Measurements from ENCODE around the gene HOXD8.

Gene HOXD8

DNA sequence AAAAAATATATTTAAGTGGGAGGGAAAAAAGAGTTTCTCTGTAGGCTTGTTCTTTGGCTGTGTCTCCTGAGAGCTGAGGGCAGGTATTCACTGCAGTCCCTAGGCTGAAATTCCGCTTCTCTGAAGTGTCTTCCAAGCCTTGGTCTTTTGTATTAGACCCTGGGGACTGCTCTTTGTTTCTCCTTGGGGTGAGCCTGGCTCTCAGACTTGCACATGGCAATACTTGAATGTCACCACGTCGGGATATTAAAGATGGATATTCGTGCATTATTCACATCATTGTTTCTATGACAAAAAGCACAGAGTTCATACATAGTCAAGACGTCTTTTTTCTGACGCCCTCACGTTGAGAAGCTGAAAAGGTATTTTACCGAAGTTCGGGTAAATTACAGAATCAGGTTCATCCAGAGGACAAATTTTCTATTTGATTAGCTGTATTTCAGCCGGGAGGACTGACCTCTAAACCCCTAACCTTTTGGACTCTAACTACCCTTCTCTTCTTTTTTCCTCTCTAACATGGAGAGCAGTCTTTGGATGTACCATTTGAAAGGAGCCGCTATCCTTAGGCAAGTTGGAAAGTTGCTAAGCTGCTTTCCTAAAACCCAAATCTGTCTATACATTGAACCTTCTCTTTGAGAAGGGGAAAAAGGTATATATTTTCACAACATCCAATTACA is 25.2 kb downstream of the HOXD8 start:
- peaks cover 4% of the 10 kb centered on the region for H3K36me3 Mint-ChIP-seq (ENCODE audit: low read depth)
- peaks cover 2% of the 10 kb centered on the region for H3K4me1 Mint-ChIP-seq (ENCODE audit: low read depth)
- H3K27ac Mint-ChIP-seq, result no peak overlapping the region
- H3K4me3 Mint-ChIP-seq, result no peak overlapping the region
- H3K27me3 Mint-ChIP-seq (ENCODE audit: low read depth), result peaks cover 90% of the 10 kb centered on the region
- no peaks in the 10 kb centered on the region for H3K9me3 Mint-ChIP-seq

- no peak overlapping the region for H3K4me3 Mint-ChIP-seq
- no peak overlapping the region for H3K27ac Mint-ChIP-seq
- H3K9me3 Mint-ChIP-seq, result no peaks in the 10 kb centered on the region
- peaks cover 4% of the 10 kb centered on the region for H3K36me3 Mint-ChIP-seq (ENCODE audit: low read depth)
- peaks cover 88% of the 10 kb centered on the region for H3K27me3 Mint-ChIP-seq (ENCODE audit: low read depth)
- peaks cover 2% of the 10 kb centered on the region for H3K4me1 Mint-ChIP-seq (ENCODE audit: low read depth)
Measured at GRCh38 chr2:176155356-176156044, 26.0 kb downstream of the HOXD8 start.

DNA sequence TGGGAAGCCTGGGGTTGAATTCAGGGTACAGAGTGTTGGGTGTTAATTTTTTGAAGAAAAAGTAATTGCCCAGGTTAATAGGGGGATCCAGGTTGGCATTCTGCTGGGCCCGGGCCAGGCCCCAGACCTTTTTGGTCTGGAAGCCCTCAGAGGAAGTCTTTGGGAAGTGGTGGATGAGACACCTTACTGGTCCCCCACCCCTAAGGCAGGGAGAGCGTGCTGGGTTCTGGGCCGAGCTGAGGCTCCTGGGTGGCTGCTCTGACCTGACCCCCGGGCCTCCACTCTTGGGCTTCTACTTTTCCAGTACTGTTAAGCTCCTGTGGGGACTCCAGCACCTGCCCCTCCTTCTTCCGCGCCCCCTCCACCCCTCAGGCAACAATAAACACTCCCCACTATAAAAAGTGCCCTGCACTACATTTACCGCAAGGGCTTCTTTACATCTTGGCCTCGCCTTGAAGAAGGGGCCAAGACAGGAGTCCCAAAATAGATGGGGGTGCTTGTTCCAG is 26.8 kb downstream of the HOXD8 start:
- Mint-ChIP-seq H3K4me3 (no peak overlapping the region), H3K36me3 (ENCODE audit: low read depth) (peaks cover 6% of the 10 kb centered on the region), H3K4me1 (ENCODE audit: low read depth) (peaks cover 2% of the 10 kb centered on the region), H3K9me3 (no peaks in the 10 kb centered on the region), H3K27ac (no peak overlapping the region), H3K27me3 (ENCODE audit: low read depth) (peaks cover 88% of the 10 kb centered on the region)

- Mint-ChIP-seq H3K27me3 (ENCODE audit: low read depth) (peaks cover 91% of the 10 kb centered on the region), H3K9me3 (no peaks in the 10 kb centered on the region), H3K4me3 (peak within 1 kb of the TSS; percentile 38), H3K27ac (peak within 1 kb of the TSS; percentile 57), H3K36me3 (ENCODE audit: low read depth) (peaks cover 6% of the 10 kb centered on the region), H3K4me1 (ENCODE audit: low read depth) (peaks cover 2% of the 10 kb centered on the region)
Measured at GRCh38 chr2:176156807-176157498, 27.4 kb downstream of the HOXD8 start, which contains the start of gene HOXD3. Gene HOXD3, plus strand, starts transcription at chr2:176157307. Its CDS starts 11,808 bp downstream, at chr2:176169115.

- Mint-ChIP-seq H3K4me3 (peak overlapping the region; percentile 38), H3K36me3 (ENCODE audit: low read depth) (peaks cover 6% of the 10 kb centered on the region), H3K4me1 (ENCODE audit: low read depth) (peaks cover 2% of the 10 kb centered on the region), H3K9me3 (no peaks in the 10 kb centered on the region), H3K27ac (peak overlapping the region; percentile 57), H3K27me3 (ENCODE audit: low read depth) (peaks cover 93% of the 10 kb centered on the region)
Measured at GRCh38 chr2:176157499-176158185, 28.1 kb downstream of the HOXD8 start.

DNA sequence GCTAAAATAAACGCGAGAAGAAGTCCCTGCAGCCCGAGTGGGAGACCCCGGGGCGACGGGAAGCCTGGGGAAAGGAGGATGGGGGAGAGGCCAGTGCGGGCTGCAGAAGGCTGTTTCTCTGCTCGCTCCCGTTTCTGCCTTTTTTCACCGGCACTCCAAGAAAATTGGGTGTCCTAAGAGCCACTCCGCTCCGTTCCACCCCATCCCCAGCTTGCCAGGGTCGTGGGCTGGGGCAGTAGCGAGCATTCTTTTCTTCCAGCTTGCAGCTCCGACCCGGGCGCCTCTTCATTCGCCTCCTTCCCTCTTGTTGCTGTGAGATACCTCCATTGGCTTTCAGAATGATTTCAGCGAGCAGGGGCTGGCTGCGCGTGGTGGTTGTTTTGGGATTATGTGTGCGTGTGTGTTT is 28.7 kb downstream of the HOXD8 start:
- Mint-ChIP-seq H3K27me3 (ENCODE audit: low read depth) (peaks cover 92% of the 10 kb centered on the region), H3K27ac (peak overlapping the region; percentile 50), H3K4me1 (ENCODE audit: low read depth) (peaks cover 2% of the 10 kb centered on the region), H3K9me3 (no peaks in the 10 kb centered on the region), H3K36me3 (ENCODE audit: low read depth) (peaks cover 6% of the 10 kb centered on the region), H3K4me3 (no peak overlapping the region)

GRCh38 chr2:176158855-176159662 is 29.6 kb downstream of the HOXD8 start:
- peaks cover under 1% of the 10 kb centered on the region for H3K9me3 Mint-ChIP-seq
- H3K4me1 Mint-ChIP-seq (ENCODE audit: low read depth), result peaks cover 2% of the 10 kb centered on the region
- H3K4me3 Mint-ChIP-seq, result no peak overlapping the region
- no peak overlapping the region for H3K27ac Mint-ChIP-seq
- H3K36me3 Mint-ChIP-seq (ENCODE audit: low read depth), result peaks cover 6% of the 10 kb centered on the region
- peaks cover 92% of the 10 kb centered on the region for H3K27me3 Mint-ChIP-seq (ENCODE audit: low read depth)

- H3K4me1 Mint-ChIP-seq (ENCODE audit: low read depth), result peaks cover 2% of the 10 kb centered on the region
Measured at GRCh38 chr2:176159663-176160250, 30.3 kb downstream of the HOXD8 start.

DNA sequence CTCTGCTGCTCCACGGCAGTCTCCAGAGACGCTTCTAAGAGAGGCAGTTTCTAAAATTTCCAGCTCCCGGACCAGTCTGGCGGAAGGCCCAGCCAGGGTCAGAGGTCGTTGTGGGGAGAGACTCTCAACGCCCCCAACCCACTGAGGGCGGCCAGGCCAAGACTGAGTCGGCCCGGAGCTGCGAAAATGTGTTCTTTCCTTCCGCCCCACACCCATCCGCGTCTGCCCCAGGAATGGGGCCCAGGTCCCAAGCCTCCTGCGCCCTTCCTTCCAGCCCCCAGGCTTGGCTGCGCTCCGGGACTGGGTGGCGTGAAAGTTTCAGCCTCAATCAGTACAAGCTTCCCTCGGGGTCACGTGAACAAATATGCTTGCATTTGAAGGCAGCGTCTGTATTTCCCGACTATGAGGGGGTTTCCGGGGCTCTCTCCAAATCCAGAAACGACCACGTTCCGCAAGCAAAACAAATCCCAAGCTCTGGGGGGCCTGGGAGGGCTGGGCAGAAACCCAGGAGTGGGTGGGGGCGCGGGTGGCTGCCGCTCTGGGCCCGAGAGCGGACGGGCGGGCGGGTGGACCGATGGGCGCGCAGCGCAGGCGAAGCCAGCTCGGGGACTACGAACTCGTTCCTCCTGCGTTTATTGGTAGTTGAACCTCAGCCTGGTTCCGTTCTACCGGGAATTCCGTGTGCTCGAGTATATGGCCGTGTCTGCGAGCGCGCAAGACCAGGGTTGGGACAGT is 30.9 kb downstream of the HOXD8 start:
- Mint-ChIP-seq H3K4me3 (no peak overlapping the region), H3K27ac (no peak overlapping the region), H3K9me3 (peaks cover 3% of the 10 kb centered on the region), H3K36me3 (ENCODE audit: low read depth) (peaks cover 6% of the 10 kb centered on the region), H3K27me3 (ENCODE audit: low read depth) (peaks cover 92% of the 10 kb centered on the region), H3K4me1 (ENCODE audit: low read depth) (peaks cover 2% of the 10 kb centered on the region)

More at GRCh38 chr2:176159663-176160250, 30.3 kb downstream of the HOXD8 start:
- peaks cover 3% of the 10 kb centered on the region for H3K9me3 Mint-ChIP-seq
- no peak overlapping the region for H3K27ac Mint-ChIP-seq
- peaks cover 6% of the 10 kb centered on the region for H3K36me3 Mint-ChIP-seq (ENCODE audit: low read depth)
- H3K4me3 Mint-ChIP-seq, result no peak overlapping the region
- H3K27me3 Mint-ChIP-seq (ENCODE audit: low read depth), result peaks cover 92% of the 10 kb centered on the region

DNA sequence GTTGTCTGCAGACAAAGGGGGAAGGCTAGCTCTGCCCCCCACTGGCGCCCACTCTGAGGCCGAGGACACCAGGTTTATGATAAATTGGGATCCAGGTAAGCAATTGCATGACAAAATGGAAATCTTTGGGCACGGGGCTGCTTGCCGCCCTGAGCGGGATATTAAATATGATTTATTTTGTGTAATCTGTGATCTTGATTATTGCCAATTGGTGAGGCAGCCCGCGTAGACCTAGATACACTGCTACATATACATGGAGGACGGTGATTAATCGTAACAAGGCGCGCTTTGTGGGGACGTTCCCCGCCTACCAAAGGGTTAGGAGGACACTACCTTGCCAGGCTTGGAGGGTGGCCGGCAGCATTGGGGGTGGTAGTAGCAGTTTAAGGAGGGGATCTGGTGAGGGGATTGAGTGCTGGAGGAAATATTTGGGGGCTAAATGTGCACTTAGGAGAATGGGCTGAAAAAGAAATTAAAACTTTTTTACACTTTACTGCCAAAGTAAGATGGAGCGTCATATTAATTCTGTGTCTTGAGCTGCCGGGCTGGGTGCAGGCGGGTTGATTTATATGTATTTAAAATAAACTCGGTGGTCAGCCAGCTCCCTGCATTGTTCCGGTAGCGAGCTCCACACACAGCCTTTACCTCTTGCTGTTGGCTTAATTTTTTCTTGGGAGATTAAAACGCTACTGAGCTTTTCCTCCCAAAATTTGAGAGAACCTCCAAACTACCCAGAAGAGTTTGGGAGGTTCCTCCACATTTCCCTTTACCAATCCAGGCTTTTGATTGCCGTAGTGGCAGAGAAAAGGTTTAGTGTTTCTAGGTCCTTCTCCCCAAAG is 31.7 kb downstream of the HOXD8 start:
- peaks cover 2% of the 10 kb centered on the region for H3K4me1 Mint-ChIP-seq (ENCODE audit: low read depth)
- H3K27me3 Mint-ChIP-seq (ENCODE audit: low read depth), result peaks cover 92% of the 10 kb centered on the region
- H3K36me3 Mint-ChIP-seq (ENCODE audit: low read depth), result peaks cover 6% of the 10 kb centered on the region
- H3K27ac Mint-ChIP-seq, result peak overlapping the region; percentile 65
- peaks cover 3% of the 10 kb centered on the region for H3K9me3 Mint-ChIP-seq
- H3K4me3 Mint-ChIP-seq, result no peak overlapping the region

- H3K4me1 Mint-ChIP-seq (ENCODE audit: low read depth), result peaks cover 2% of the 10 kb centered on the region
- peaks cover 3% of the 10 kb centered on the region for H3K9me3 Mint-ChIP-seq
- no peak overlapping the region for H3K4me3 Mint-ChIP-seq
- peaks cover 94% of the 10 kb centered on the region for H3K27me3 Mint-ChIP-seq (ENCODE audit: low read depth)
- peaks cover 6% of the 10 kb centered on the region for H3K36me3 Mint-ChIP-seq (ENCODE audit: low read depth)
- H3K27ac Mint-ChIP-seq, result peak overlapping the region; percentile 57
Measured at GRCh38 chr2:176161825-176162626, 32.5 kb downstream of the HOXD8 start.

Data from T-helper 1 cell treated with Interleukin-12 subunit alpha and Interleukin-12 subunit beta and Interleukin-4 antibody, amounts not matched to agents 30 μg/mL and 1 μg/mL, for 36 hours (primary cell).